ENCODE data around the gene ACSM3.

ACSM3 gene

DNA sequence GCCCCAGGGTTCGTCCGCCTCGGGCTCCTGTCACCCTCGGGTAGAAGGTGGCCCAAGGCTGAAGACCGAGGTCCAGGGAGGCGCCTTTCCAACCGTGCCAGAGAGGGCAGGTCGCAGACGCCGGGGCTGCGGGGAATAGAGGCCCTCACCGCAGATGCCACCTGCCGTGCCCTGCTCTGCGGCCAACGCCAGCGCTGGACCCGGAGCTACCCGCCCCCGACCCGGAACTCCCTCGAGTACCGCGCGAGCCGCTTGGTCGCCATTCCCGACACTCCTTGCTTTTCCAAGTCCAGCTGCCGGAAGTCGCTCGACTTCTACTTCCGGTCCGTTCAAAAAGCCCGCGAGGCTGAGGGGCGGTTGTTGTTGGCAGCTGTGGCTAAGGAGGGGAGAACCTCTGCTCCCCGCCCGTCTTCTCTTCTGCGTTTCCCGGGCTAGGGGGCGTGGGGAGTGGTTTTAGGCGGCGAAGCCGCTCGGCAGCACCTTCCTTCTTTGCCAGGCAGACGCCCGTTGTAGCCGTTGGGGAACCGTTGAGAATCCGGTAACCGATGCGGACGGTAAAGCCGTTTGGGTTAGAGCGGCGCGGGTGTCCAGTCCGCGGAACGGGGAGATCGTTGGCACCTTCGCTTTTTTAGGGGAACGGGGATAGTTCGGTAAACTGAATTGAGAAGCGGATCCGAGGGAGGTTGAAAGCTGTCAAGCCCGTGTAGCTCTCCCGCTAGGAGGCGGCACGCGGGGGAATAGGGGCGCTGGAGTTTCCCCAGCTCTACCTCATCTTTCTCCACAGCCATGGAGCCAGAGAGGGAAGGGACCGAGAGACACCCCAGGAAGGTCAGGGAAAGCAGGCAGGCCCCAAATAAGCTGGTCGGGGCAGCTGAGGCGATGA lies 42.6 kb downstream of the ACSM3 start, which contains the start of the genes ERI2 and REXO5:
TSS of gene ERI2 (minus strand) at position 305 of the 883 bp plus-strand sequence. CDS start at position 263, 42 bp downstream.
TSS of gene REXO5 (plus strand) at position 360 of the 883 bp plus-strand sequence. CDS start at position 787, 427 bp downstream.
- peak; percentile 50 for DNase-seq (ENCODE audit: low read depth)

DNA sequence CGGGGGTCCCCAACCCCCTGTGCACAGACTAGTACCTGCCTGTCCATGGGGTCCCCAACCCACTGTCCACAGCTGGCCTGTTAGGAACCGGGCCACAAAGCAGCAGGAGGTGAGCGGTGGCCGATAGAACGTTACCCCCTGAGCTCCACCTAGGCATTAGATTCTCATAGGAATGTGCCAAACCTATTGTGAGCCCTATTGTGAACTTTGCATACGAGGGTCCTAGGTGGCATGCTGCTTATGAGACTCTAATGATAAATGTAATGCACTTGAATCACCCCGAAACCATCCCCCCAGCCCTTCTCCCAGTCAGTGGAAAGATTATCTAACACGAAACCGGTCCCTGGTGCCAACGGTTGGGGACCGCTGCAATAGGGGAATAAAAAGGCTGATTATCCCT lies 44.0 kb downstream of the ACSM3 start:
- DNase-seq (ENCODE audit: low read depth) = no peak

DNA sequence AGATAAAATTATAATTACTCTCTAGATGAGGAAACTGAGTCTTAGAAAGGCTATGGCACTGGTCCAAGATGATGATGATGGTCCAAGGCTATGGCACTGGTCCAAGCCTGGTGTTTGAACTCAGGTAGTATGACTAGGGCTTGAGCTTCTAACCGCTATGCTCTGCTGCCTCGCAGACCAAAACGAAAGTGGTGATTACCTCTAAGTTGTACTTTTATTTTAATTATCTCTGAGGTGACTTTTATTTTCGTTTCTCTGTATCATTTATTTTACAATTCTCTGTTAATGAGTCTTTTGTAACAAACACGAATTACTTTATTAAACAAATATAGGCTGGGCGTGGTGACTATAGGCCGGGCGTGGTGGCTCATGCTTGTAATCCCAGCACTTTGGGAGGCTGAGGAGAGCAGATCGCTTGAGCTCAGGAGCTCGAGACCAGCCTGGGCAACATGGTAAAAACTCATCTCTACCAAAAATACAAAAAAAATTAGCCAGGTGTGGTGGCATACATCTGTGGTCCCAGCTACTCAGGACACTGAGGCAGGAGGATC lies 48.1 kb downstream of the ACSM3 start:
- DNase-seq (ENCODE audit: low read depth) = no peak

DNA sequence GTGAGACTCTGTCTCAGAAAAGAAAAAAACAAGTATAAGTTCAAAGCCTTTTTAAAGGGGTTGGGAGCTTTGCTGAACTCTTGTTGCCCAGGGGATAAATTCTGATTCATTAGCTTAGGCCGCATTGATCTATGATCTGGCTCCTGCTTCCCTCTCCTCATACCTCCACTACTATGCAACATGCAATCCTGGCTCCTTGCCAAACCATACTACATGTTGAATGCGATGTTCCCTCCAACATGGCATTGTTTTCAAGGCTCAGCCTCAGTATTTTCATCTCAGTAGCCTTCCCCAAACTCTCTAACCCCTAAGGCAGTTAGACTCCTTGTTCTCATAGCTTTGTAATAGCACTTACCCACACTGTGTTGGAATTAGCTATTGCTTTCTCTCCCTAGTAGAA lies 48.7 kb downstream of the ACSM3 start:
- no peak for DNase-seq (ENCODE audit: low read depth)

DNA sequence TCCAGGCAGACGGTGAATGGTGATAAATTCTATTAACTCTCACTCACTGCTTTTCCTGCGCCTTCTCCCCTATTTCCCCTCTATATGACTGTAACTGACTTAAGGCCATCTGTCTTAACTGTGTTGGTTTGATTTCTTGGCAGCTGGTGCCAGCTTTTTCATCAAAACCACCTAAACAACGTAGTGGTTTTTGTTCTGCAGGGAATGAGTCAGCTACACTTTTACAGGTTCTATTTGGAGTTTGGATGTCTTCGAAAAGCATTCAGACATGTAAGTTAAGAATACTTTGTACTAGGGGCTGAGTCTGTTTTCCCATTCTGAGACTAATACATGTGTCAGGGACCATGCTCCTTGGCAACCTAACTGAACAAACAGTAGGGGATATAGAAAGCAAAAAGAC lies 51.0 kb downstream of the ACSM3 start:
- no peak for DNase-seq (ENCODE audit: low read depth)

DNA sequence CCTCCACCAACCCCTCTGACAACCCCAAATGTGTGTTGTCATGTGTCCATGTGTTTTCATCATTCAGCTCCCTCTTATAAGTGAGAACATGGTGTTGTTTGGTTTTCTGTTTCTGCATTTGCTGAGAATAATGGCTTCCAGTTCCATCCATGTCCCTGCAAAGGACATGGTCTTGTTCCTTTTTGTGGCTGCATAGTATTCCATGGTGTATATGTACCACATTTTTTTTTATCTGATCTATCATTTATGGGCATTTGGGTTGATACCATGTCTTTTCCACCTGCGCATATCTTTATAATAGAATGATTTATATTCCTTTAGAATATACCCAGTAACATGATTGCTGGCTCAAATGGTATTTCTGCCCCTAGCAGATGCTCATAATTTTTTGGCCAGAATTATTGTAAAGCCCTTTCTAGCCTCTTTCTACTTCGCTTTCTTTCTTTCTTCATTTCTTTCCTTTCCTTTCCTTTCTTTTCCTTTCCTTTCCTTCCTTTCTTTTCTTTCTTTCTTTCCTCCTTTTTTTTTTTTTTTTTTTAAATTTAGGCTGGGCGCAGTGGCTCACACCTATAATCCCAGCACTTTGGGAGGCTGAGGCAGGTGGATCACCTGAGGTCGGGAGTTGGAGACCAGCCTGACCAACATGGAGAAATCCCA lies 55.2 kb downstream of the ACSM3 start:
- DNase-seq (ENCODE audit: low read depth) = no peak

DNA sequence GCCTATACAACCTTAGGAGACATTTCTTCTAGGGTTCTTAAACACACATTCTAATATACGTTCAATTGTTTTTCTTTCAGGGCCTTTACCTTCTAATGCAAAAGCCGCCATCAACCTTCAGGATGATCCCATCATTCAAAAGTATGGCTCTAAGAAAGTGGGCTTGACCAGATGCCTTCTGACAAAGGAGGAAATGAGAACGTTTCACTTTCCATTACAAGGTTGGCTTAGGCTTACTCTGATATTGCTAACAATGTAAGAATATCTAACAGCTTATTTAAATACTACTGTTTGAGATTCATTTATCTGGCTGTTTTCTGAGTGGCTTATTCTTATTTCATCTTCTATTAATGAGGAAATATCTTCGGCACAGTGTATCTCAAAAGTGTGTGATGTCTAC lies 57.9 kb downstream of the ACSM3 start:
- no peak for DNase-seq (ENCODE audit: low read depth)

DNA sequence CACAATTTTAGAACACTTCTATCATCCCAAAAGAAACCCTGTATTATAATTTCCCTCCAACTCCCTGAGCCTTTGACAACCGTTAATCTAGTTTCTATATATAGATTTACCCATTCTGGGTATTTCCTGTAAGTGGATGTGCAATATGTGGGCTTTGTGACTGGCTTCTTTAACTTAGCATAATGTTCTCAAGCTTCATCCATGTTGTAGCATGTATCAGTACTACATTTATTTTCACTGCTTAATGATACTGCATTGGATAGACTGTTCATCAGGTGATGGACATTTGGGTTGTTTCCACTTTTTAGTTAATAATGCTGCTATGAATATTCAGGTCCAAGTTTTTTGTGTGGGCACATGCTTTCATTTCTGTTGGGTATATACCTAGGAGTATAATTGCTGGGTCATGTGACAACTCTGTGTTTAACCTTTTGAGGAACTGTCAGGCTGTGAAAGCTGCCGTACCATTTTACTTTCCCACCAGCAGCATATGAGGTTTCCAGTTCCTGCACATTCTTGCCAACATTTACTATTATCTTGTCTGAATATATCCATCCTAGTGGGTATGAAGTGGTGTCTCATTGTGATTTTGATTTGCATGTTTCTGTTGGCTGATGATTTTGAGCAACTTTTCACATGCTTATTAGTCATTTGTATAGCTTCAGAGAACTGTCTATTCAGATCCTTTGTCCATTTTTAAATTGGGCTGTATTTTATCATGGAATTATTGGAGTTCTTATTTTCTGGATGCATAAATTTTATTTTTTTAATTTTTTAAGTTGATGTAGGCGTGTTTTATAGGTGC lies 58.9 kb downstream of the ACSM3 start:
- DNase-seq (ENCODE audit: low read depth) = no peak

DNA sequence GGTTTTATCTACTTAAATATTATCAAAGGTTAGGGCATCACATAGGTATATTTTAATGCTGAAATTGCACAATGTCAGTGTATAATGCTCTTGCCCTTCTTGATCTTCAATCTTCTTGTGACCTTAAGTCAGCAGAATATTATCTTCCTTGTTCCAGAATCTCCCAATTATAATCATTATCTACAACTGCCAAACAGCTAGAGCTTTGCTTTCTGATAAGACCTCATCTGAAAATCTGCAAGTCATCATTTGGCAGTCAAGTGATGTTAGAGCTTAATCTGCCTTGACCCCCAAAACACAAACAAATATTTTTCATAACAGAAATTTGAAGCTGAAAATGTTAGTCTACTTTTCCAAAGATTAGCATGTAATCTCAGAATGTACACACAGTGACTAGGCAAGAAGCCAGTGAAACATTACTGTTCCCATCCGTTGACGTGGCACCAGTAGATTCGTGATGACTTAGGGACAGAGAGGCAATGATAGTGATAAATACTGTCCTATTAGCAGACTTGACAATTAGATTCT lies 62.3 kb downstream of the ACSM3 start:
- no peak for DNase-seq (ENCODE audit: low read depth)

DNA sequence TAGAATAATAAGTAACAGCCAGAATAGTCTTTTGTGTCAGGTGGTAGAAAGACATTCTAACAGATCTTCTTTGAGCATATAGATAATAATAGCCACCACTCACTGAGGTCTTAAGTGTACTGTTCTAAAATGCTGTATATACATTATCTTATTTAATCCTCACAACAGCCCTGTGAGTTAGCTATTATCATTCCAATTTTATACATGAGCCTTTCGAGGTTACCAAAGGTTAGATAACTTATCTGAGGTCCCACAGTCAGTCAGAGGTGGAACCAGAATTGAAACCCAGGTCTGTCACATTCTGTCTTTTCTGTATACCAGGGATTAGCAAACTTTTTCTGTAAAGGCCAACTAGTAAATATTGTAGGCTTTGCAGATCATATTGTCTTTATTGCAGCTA lies 65.7 kb downstream of the ACSM3 start:
- DNase-seq (ENCODE audit: low read depth) = no peak

DNA sequence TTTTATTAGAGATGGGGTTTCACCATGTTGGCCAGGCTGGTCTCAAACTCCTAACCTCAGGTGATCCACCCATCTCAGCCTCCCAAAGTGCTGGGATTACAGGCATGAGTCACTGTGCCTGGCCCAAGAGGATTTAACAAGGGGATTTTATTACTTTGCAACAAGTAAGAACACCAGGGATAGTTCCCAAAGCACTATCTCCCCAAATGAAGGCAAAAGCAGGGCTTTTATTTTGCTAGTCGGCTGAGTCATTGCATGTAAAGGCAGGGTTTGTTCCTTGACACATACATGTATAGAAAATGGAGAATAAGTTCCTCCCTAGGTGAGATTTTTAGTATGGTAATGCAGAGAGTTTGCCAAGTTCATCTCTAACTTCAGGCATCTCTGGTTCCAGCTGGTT lies 66.6 kb downstream of the ACSM3 start:
- DNase-seq (ENCODE audit: low read depth) = no peak

DNA sequence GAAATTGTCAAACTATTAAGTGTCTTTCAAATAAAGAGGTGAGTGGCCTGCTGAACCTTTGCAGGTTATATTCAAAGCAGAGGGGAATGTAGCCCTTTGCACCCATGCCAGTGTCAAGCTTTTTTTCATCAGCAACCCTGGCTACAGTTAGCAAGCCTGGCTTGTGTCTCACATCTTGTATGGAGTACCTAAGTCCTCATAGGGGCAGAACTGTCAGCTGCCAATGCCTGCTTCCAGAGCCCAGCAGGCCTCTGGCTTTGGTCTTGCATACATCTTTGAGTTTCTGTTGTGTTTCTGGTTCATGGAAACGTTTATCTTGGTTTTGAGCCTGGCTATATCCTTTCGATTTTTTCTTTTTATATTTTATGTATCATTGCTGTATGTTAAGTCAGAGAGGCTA lies 69.3 kb downstream of the ACSM3 start:
- no peak for DNase-seq (ENCODE audit: low read depth)

DNA sequence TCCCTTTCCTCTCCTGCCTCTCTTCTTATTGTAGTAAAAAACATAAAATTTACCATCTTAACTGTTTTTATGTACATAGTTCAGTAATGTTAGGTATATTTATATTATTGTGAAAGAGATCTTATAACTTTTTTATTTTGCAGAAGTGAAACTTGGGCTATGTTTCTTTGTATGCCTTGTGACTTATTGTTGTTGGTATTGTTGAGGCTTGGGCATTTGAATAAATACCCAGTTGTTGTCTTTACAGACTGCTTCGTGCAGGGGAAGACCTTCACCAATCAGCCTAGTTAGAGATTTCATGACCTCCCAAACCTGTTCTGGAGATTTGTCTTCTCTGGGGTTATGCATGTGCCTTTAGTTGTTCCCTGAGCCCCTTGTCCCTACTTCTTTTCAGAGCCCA lies 74.4 kb downstream of the ACSM3 start:
- no peak for DNase-seq (ENCODE audit: low read depth)

DNA sequence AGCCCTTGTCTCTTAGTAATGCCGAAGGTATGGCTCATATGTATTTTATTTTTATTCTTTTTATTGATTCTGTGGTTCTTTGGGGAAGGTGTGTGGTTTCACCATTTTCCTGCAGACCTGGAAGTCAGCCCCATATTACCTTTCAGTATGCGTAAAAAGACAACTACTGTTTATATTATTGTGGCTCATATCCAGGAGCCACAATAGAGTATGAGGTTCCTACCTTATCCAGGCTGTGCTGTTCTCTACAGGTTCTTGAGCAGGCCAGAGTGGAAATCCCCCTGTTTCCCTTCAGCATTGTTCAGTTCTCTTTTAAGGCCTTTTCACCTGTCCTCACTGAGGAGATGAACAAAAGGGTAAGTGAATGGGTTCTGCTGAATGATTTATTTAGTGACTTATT lies 75.7 kb downstream of the ACSM3 start:
- DNase-seq (ENCODE audit: low read depth) = no peak

DNA sequence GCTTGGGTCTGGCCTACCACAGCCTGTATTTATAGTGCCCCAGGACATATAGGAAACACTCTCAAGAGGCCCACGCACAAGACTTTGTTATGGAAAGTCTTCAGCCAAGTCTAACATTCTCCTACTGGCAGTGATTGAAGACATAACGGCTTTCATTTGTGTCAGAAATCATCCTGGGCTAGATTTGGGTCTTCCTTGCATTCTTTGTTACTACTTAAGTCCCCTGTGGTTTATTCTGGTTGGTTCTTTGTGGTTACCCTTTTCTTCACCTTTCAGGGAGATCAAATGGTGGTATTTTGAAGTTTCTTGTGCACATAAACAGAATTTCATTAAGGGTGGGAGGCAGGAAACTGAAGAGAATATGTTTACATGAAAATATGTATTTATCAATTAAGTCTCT lies 80.2 kb downstream of the ACSM3 start:
- DNase-seq (ENCODE audit: low read depth) = no peak

DNA sequence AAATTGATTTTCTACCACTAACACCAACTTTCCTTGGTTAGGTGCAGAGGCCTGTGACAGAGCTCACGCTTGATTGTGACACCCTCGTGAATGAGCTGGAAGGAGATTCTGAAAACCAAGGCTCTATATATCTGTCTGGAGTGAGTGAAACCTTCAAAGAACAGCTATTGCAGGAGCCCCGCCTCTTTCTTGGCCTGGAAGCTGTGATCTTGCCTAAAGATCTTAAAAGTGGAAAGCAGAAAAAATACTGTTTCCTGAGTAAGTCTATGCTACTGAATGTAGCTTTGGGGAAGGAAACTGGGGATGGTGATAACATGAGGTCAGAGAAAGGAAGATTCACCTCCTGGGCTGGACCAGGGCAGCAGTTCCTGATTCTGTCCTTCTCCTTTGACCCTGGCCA lies 80.8 kb downstream of the ACSM3 start:
- no peak for DNase-seq (ENCODE audit: low read depth)

DNA sequence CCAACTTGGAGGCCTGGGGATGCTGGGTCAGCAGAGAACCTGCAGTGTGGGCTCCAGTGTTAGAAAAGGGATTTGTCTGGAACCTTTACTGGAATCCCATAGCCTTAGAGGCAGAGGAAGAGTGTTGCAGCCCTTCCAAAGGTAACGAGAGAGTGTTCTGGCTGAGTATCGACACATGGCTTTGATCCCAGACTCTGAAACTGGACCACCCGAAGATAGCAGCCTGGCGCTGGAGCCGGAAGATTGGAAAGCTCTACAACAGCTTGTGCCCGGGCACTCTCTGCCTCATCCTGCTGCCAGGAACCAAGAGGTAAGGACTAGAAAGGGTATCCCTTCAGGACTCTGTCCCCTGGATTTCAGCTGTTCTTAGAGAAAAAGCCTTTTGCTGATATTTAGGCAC lies 82.2 kb downstream of the ACSM3 start:
- DNase-seq (ENCODE audit: low read depth) = no peak

DNA sequence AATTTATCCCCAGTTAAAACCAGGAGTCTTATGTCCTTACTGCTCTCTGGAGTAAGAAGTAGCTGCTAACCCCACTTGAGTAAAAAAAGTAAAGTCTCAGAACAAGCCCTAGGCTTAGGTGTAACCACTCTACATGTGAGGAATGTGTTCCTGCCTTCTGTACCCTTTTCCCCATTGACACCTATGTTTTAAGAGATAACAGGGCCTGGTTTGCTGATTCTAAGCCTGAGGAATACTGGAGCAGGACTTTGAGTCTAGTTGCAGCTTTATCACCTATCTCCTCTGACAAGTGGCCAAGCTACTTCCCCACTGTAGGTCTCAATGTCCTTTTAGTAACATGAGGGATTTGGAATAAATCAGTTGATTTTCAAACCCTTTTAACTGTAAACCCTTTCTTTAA lies 82.7 kb downstream of the ACSM3 start:
- DNase-seq (ENCODE audit: low read depth) = no peak

All from activated T-cell treated with anti-CD3 and anti-CD28 coated beads for 1 hour (primary cell).